Measurements from ENCODE around the gene FRMD1. TPM values are rescaled to one million over a fixed set of nuclear protein-coding genes. Genes with fewer than 3 reads are reported as not detected.

FRMD1 gene
- not detected in 2 replicates for total RNA-seq

DNA sequence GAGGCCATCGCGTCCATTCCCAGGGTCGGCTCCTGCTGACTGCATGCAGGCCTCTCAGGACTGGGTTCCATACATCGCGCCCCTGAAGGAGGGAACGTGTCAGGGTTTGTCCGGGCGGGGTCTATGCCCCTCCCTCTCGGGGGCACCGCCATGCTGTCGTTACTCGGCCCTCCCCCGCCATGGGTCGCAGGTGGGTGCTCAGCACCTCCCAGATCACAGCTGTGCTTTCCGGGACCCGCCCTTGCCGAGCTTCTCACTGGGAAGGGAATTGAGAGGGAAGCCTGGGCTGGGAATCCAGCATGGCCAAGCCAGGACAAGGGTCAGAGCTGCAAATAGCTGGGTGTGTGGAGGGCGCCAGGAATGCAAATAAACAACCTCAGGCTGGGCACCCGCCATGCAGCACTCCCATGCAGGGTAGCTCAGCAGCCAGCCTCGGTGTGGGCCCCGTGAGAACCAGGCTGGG lies at the start of gene FRMD1:
TSS of gene FRMD1 (minus strand) at position 270 of the 463 bp plus-strand sequence. CDS start at position 152, 118 bp downstream.
- no peak for DNase-seq

DNA sequence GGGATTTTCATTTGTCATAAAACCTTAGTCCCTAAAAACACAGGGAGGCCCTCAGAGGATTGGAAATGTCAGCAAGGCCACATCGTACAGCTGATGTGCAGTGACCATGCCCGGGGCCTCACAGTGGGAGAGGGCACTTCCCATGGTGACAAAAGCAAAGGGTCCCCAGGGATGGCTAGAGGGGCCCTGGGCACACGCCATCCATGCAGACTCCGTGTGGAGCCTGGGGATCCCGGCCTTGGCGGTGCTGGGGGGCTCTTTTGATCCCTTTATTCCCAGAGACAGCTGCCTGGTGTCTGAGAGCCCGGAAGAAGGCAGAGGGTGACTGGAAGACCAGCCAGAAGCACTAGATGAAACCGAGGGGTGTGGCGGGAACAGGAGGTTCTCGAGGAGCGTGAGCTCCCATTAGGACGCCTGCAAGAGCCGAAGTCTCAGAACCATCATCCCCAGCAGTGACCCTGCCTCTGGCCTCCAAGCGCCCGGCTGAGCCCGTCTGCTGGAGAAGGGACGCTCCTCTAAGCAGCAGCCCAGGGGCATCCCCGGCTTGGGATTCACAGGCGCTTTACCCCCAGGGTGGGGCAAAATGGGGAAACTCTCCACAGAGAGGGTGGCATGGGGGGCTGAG lies 49.1 kb upstream of the FRMD1 start:
- no peak for DNase-seq

DNA sequence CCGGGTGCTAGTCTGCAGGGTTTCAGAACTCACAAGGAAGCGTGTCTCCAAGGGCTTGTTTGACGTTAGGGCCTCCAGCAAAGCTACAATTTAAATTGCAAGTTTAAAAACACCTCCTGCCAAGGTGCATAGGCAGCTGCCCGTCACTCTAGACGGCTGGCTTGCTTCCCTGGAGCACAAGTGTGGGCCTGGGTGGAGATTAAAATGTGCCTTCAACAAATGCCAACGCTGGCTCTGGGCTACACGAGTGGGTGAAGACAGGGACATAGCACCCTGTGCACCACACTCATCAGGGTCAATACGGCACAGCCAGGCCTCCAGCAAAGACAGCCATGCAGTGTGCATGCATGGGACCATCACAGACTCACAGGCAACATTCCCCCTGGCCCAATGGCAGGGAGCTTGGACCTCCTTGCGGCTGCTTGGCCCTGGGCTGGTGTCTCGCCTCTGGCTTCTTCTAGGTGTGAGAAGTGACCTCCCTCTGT lies 48.4 kb upstream of the FRMD1 start:
- DNase-seq, result no peak

GRCh38 chr6:168126566-168127383 lies 47.8 kb upstream of the FRMD1 start:
- DNase-seq, result no peak

DNA sequence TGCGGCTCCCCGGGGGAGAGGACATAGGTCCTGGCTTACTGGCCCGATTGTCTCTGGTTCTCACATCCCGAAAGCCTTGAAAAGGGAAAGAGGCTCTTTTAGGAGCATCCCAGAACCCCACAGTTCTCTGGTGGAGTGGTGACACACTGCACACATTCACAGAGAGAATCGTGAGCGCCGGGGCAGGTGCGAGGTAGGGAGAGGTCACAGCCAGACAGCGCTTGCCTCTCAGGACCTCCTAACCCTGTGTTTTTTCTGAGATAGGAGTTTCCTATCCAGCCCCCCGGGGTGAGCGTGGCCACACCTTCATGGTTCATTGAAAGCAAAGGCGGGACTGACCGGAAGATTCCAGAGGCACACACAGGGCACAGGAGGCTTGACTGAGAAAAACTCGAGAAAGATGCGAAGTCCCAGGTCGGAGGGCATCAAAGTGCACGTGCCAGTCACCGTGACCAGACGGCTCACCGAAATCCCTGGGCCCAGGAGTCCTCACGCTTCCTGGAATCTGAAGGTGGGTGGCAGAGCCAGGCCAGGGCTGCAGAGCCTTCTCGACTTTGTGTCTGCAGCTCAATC lies 46.5 kb upstream of the FRMD1 start:
- no peak for DNase-seq

GRCh38 chr6:168124921-168125320 lies 45.9 kb upstream of the FRMD1 start:
- DNase-seq, result no peak

- DNase-seq, result no peak
Measured at GRCh38 chr6:168124158-168124557, 45.1 kb upstream of the FRMD1 start.

- no peak for DNase-seq
Measured at GRCh38 chr6:168123165-168123911, 44.3 kb upstream of the FRMD1 start.

DNA sequence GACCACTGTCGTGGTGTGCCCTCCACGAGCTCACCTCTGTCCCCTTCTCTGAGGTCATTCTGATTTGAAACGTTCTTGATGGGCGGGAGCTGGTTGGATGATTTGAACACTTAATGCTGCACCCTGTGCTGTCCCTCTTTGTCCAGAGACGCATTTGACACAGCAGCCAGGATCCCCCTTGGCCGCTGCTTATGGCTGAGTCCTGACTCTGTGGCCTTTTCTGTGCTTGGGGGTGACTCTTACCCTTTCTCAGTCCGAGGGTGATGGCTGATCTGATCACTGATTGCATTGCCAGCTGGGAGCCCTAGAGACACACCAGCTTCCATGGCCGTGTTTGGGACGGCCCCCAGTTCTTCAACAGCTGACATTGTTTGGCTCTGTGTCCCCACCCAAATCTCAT lies 43.5 kb upstream of the FRMD1 start:
- DNase-seq, result no peak

GRCh38 chr6:168122011-168122410 lies 43.0 kb upstream of the FRMD1 start:
- no peak for DNase-seq

DNA sequence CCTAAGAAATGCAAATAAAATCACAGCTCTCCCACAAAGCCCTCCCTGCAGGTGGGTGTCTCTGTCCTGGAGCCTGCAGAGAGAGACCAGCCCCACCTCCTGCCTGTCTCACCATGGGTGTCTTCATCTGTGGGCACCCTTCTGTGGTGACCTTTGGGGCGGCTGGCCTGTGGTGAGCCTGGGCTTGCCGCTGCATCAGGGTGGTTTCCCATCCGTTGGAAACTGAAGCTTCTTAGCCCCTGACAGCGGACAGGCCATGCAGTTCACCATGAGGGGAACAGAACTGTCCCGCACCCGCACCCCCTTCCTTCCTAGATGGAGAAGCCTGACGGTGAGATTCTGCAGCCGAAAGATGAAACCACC lies 42.3 kb upstream of the FRMD1 start:
- no peak for DNase-seq

DNA sequence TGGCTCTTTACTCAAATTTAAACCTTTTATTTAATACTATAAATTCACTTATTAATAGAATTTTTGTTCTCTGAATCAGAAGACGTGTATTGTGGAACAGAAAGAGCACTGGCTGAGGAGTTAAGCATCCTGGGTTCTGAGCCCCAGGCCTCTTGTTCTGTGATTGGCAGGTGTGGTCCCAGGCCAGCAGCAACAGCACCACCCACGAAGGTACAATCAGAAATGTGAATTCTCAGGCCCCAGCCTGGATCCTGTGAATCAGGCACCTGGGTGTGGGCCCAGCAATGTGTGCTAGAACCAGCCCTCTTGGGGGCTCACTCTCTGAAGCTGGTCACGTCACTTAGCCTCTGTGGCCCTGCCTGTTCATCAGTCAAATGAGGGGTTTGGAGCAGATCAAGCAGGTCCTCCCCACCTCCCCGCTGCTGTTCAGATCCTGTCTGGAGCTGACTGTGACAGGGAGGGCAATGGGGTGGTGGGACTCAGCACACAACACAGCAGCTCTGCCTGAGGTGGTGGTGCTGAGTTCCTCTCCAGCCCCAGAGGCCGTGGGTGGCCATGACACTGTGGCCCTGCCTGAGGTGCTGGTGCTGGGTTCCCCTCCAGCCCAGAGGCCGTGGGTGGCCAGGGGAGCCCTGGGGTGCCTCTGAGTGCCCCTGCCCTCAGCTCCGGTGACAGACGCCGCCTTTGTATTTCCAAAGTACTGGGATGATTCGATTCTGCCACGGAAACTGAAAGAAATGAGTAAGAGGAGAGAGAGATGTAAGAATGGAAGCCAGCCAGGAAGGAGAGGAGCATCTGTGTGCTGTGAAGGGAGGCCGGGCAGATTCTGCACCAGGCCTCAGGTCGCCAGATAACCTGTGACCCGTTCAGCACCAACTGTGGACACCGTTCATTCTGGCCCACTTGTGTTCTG lies 41.6 kb upstream of the FRMD1 start:
- no peak for DNase-seq

DNA sequence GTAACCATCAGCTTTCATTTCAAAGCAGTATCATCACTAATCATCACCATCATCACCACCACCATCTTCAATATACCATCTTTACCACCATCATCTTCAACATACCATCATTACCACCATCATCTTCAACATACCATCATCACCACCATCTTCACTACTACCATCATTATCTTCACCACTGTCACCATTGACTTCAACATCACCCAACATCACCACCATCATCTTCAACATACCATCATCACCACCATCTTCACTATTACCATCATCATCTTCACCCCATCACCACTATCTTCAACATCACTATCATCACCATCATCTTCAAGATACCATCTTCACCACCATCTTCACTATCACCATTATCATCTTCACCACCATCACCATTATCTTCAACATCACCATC lies 40.5 kb upstream of the FRMD1 start:
- no peak for DNase-seq

GRCh38 chr6:168118935-168119334 lies 39.9 kb upstream of the FRMD1 start:
- no peak for DNase-seq

DNA sequence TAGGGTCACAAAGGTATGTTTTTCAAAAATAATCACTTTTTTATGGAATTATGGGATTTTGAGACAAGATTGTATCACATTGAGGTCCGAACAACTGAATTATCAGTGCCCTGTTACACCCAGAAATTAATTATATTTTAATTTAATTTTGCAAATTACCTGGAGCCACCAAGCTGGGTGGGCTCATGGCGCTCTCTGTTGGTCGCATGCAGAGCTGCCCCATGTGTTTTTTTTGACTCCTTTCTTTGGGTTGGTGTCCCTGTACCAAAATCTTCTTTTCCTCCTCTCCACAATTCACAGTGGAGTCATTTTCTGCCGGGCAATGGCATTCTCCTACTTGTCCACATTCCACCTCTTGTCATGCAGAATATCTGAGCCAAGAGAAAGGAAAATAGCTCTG lies 38.9 kb upstream of the FRMD1 start:
- peak; percentile 27 for DNase-seq

DNA sequence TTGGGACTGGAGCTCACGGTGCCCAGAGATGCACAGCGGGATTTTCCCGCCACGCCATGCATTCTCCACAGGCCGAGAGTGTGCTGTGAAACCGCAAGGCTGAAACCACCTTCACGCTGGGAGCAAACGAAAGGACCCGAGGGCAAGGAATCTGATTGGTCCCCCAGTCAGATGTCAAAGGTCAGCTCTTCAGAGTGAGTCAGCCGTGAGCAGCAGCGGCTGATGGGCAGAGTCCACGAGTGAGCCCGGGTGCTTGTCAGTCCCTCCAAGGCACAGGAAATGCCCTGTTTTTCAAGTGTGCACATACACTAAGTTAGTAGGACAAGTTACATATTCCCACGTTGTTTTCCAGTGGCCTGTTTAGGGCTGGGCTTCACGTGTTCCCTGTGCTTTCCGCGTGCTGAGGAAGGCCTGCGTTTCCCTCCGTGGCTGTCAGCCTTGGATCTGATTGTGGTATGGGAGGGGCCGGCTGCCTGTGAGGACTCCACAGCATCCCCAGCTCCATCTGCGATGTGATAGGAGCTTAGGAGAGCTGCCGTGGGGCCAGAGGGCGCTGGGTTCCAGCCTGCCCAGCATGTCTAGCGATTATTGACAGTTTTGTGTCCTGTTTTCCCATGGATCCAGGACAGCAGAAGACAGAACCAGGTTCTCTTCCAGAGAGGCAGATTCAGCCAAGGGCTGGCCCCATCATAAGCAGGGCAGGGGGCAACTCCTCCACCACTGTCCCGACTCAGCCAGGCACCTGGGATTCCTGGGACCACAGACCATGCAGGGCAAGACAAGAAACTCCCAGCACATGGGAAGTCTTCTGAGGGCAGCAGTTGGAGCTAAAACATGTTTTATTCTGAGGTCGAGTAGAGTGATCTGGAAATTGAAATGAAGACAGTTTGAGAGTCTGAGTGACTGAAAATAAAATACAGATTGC lies 38.2 kb upstream of the FRMD1 start:
- DNase-seq, result peak; percentile 1

- DNase-seq, result no peak
Measured at GRCh38 chr6:168116438-168116974, 37.5 kb upstream of the FRMD1 start.

GRCh38 chr6:168115748-168116437 lies 36.9 kb upstream of the FRMD1 start:
- no peak for DNase-seq

DNA sequence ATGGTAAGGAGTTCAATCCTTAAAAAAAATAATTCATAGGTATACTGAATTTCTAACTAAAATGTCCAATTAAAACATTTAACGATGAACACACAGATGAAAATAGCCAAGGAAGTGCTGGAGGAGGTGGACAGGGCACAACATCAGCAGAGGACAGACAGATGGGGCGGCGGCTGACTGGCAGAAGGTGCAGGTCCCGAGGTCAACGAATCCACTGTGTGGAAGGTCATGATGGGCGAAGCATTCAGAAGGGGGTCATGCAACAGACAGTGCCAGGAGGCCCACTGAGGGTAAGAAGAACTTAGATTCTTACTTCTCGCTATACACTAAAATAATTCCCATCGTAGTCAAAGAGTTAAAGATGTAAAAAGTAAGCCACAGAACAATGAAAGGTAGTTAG lies 34.2 kb upstream of the FRMD1 start:
- DNase-seq, result no peak

DNA sequence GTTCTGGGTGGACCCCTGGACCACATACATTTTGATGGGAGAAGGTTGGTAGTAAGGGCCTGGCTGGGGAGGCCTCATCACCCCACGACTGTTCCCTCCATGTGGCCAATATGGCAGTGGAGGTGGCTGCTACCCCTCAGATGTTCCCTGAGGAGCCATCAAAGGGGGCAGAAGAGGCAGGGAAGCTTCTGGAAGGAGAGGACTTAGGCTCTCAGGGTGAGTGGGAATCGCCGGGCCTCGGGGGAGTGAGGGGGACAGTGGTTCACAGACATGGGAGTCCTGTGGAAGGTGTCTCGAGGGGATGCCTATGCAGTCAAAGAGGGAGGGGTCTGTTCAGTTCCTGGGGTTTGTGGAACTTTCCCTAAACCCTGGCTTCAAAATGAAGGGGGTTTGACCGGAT lies 32.9 kb upstream of the FRMD1 start:
- DNase-seq, result no peak
